H9 (cell line): ENCODE results near the gene ACACB. TPM values are rescaled to one million over a fixed set of nuclear protein-coding genes. Genes with fewer than 3 reads are reported as not detected.
A peak's percentile ranks its signal among the peaks of the same experiment; 100 is the strongest.

Experiments
- DNase-seq: peaks from one replicate; pipeline ENCODE4 v3.0.0-alpha.2; 2017
- H2AFZ ChIP-seq: one replicate; pipeline ENCODE4 v1.6.1; 2013; ENCODE audit warnings: mild to moderate bottlenecking, low read length, control low read depth, moderate library complexity
- H2AK5ac ChIP-seq: 2 replicates; pipeline ENCODE4 v1.6.1; 2013; ENCODE audit warnings: low read length, control low read depth, mixed read lengths; ENCODE audit not compliant: insufficient read length
- H2BK120ac ChIP-seq: one replicate; pipeline ENCODE4 v1.6.1; 2013; ENCODE audit warnings: low read depth, mild to moderate bottlenecking, low read length, control low read depth, inconsistent platforms; ENCODE audit not compliant: poor library complexity, severe bottlenecking
- H2BK12ac ChIP-seq: 2 replicates; pipeline ENCODE4 v1.6.1; 2013; ENCODE audit warnings: low read length, control low read depth, mixed read lengths, low read depth; ENCODE audit not compliant: insufficient read length
- H2BK15ac ChIP-seq: 2 replicates; pipeline ENCODE4 v1.6.1; 2013; ENCODE audit warnings: low read depth, low read length, control low read depth
- H2BK20ac ChIP-seq: one replicate; pipeline ENCODE4 v1.6.1; 2013; ENCODE audit warnings: low read depth, mild to moderate bottlenecking, low read length, control low read depth, inconsistent platforms; ENCODE audit not compliant: poor library complexity, severe bottlenecking
- H2BK5ac ChIP-seq: 2 replicates; pipeline ENCODE4 v1.6.1; 2013; ENCODE audit warnings: low read length, control low read depth, mixed read lengths; ENCODE audit not compliant: insufficient read length
- H3K14ac ChIP-seq: 2 replicates; pipeline ENCODE4 v1.6.1; 2013; ENCODE audit warnings: low read length, control low read depth; ENCODE audit not compliant: insufficient read depth
- H3K18ac ChIP-seq: 2 replicates; pipeline ENCODE4 v1.6.1; 2013; ENCODE audit warnings: low read depth, mild to moderate bottlenecking, mixed read lengths, low read length, control low read depth; ENCODE audit not compliant: insufficient read length
- H3K23ac ChIP-seq: 2 replicates; pipeline ENCODE4 v1.6.1; 2013; ENCODE audit warnings: low read length, control low read depth, mixed read lengths, low read depth; ENCODE audit not compliant: insufficient read length
- H3K23me2 ChIP-seq: 2 replicates; pipeline ENCODE4 v1.6.1; 2013; ENCODE audit warnings: low read depth, mild to moderate bottlenecking, mixed read lengths, low read length, control low read depth; ENCODE audit not compliant: insufficient read length, poor library complexity, severe bottlenecking
- H3K27ac ChIP-seq: 2 replicates; pipeline ENCODE4 v1.5.1; 2013; ENCODE audit warnings: low read length, control low read depth, mixed read lengths, low read depth; ENCODE audit not compliant: insufficient read length
- H3K27me3 ChIP-seq: 2 replicates; pipeline ENCODE4 v1.6.1; 2013; ENCODE audit warnings: low read length, control low read depth, inconsistent platforms; ENCODE audit not compliant: insufficient read depth
- H3K4ac ChIP-seq: 2 replicates; pipeline ENCODE4 v1.6.1; 2013; ENCODE audit warnings: low read depth, mild to moderate bottlenecking, control low read depth, inconsistent platforms, low read length, moderate library complexity
- H3K4me1 ChIP-seq: 2 replicates; pipeline ENCODE4 v1.6.1; 2013; ENCODE audit warnings: low read length, control low read depth, inconsistent platforms; ENCODE audit not compliant: insufficient read depth
- H3K4me2 ChIP-seq: 2 replicates; pipeline ENCODE4 v1.6.1; 2013; ENCODE audit warnings: low read length, control low read depth, mixed read lengths; ENCODE audit not compliant: insufficient read length, insufficient read depth
- H3K56ac ChIP-seq: 2 replicates; pipeline ENCODE4 v1.6.1; 2013; ENCODE audit warnings: low read depth, mild to moderate bottlenecking, mixed read lengths, low read length, control low read depth; ENCODE audit not compliant: insufficient read length
- H3K79me1 ChIP-seq: 2 replicates; pipeline ENCODE4 v1.6.1; 2013; ENCODE audit warnings: low read depth, mild to moderate bottlenecking, moderate library complexity, low read length, control low read depth, inconsistent platforms; ENCODE audit not compliant: insufficient read depth, poor library complexity, severe bottlenecking
- H3K79me2 ChIP-seq: 2 replicates; pipeline ENCODE4 v1.6.1; 2013; ENCODE audit warnings: low read length, control low read depth, inconsistent platforms; ENCODE audit not compliant: insufficient read depth
- H3K9ac ChIP-seq: 2 replicates; pipeline ENCODE4 v1.6.1; 2013; ENCODE audit warnings: low read length, control low read depth, mixed read lengths; ENCODE audit not compliant: insufficient read length; ENCODE audit errors: extremely low read depth
- H3K9me3 ChIP-seq: one replicate; pipeline ENCODE4 v1.6.1; 2013; ENCODE audit warnings: low read depth, low read length, inconsistent platforms; ENCODE audit not compliant: control insufficient read depth
- H3T11ph ChIP-seq: one replicate; pipeline ENCODE4 v1.6.1; 2013; ENCODE audit warnings: mild to moderate bottlenecking, low read length, control low read depth, inconsistent platforms
- H4K20me1 ChIP-seq: one replicate; pipeline ENCODE4 v1.6.1; 2013; ENCODE audit not compliant: control insufficient read depth, insufficient read length, insufficient read depth
- H4K5ac ChIP-seq: 2 replicates; pipeline ENCODE4 v1.6.1; 2013; ENCODE audit warnings: low read depth, mild to moderate bottlenecking, mixed read lengths, low read length, control low read depth; ENCODE audit not compliant: insufficient read length
- H4K8ac ChIP-seq: replicated peaks from 2 replicates; pipeline ENCODE4 v1.6.1; 2013; ENCODE audit warnings: low read length, control low read depth, mixed read lengths, low read depth; ENCODE audit not compliant: insufficient read length
- H4K91ac ChIP-seq: 2 replicates; pipeline ENCODE4 v1.6.1; 2013; ENCODE audit warnings: low read depth, mild to moderate bottlenecking, moderate library complexity, mixed read lengths, low read length, control low read depth; ENCODE audit not compliant: insufficient read length
- H3K27ac Mint-ChIP-seq, 3 experiments: 2 replicates in 2 of 3; 3 replicates in 1 of 3; pipeline ENCODE4 v1.8.0; 2020 to 2021; ENCODE audit warnings: mixed read lengths in 3 of 3, mild to moderate bottlenecking in 1 of 3, moderate library complexity in 1 of 3
- H3K27me3 Mint-ChIP-seq: 2 replicates; pipeline ENCODE4 v1.8.0; 2021; ENCODE audit warnings: low read depth, mild to moderate bottlenecking, moderate library complexity, mixed read lengths
- H3K36me3 Mint-ChIP-seq, 3 experiments: 2 replicates in 2 of 3; 3 replicates in 1 of 3; pipeline ENCODE4 v1.8.0; 2020 to 2021; ENCODE audit warnings: low read depth in 3 of 3, mixed read lengths in 3 of 3; ENCODE audit not compliant: insufficient read depth in 1 of 3
- H3K4me1 Mint-ChIP-seq, 2 experiments: 2 replicates each; pipeline ENCODE4 v1.8.0; 2020; ENCODE audit warnings: mixed read lengths in 2 of 2
- H3K4me3 Mint-ChIP-seq, 2 experiments: 2 replicates in 1 of 2; 3 replicates in 1 of 2; pipeline ENCODE4 v1.8.0; 2020 to 2021; ENCODE audit warnings: mild to moderate bottlenecking in 2 of 2, mixed read lengths in 2 of 2, moderate library complexity in 1 of 2
- H3K9me3 Mint-ChIP-seq, 2 experiments: 2 replicates in 1 of 2; 3 replicates in 1 of 2; pipeline ENCODE4 v1.8.0; 2020; ENCODE audit warnings: mild to moderate bottlenecking in 2 of 2, mixed read lengths in 2 of 2, moderate library complexity in 1 of 2
- CTCF ChIP-seq: fragments of 200-600 bp; sonication (generic); conservative IDR thresholded peaks from 3 replicates; pipeline ENCODE4 v1.8.0; 2021; ENCODE audit warnings: antibody characterized with exemption, mild to moderate bottlenecking
- WGBS: extraction: QIAGEN DNeasy Blood & Tissue Kit; methylation state at CpG from one replicate; pipeline ENCODE4 v1.1.7; 2013; ENCODE audit warnings: missing lambda C conversion rate, low lambda C conversion rate, mixed read lengths; ENCODE audit not compliant: insufficient read length; ENCODE audit errors: extremely low coverage; 5-methylcytosine and 5-hydroxymethylcytosine counted together
- total RNA-seq: library from RNA; stranded (reverse); gene quantifications from 2 replicates; pipeline ENCODE4 v1.2.1, GENCODE V29; 2021

The ACACB gene
- total RNA-seq, 1 experiment from 2014 or later = 14.2 TPM

DNA sequence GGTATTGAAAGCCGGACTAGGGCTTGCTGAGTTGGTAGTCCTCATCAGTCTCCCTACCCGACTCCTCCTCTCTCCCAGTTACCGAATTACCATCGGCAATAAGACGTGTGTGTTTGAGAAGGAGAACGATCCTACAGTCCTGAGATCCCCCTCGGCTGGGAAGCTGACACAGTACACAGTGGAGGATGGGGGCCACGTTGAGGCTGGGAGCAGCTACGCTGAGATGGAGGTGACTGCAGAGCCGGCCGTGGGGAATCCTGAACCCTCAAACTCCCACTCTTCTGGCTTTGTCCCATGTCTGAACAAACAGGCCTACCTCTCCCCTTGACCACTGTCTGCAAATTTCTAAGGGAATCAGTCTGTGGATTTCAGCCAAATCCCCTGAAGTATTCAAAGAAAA lies 82.9 kb downstream of the ACACB start:
- H2BK20ac ChIP-seq = no peak overlapping the region
- Mint-ChIP-seq H3K4me1 (no peaks in the 10 kb centered on the region), H3K36me3 (peaks cover 11 to 42% (median 37%) of the 10 kb centered on the region in 3 experiments; a peak in 6 of 7 replicates), H3K27me3 (no peaks in the 10 kb centered on the region), H3K27ac (peak overlapping the region in 2 of 3 experiments; percentile 28 to 74; a peak in 2 of 7 replicates), H3K4me3 (no peak overlapping the region), H3K9me3 (no peaks in the 10 kb centered on the region)
- H3K56ac ChIP-seq = no peak overlapping the region
- H4K8ac ChIP-seq = no peak overlapping the region
- no peaks in the 10 kb centered on the region for H3K27me3 ChIP-seq
- H2BK15ac ChIP-seq = no peak overlapping the region
- H2AK5ac ChIP-seq = no peak overlapping the region
- H3K14ac ChIP-seq = no peak overlapping the region
- H3K18ac ChIP-seq = no peak overlapping the region
- H3K23ac ChIP-seq = no peak overlapping the region
- H2BK12ac ChIP-seq = no peak overlapping the region
- no peak overlapping the region for H2BK120ac ChIP-seq
- no peak overlapping the region for H3K4ac ChIP-seq
- no peak for DNase-seq
- H4K91ac ChIP-seq = no peak overlapping the region
- no peak for TF ChIP-seq CTCF
- no peaks in the 10 kb centered on the region for H3K79me1 ChIP-seq
- no peak overlapping the region for H4K5ac ChIP-seq
- no peaks in the 10 kb centered on the region for H3K23me2 ChIP-seq
- no peak overlapping the region for H2AFZ ChIP-seq
- H3K79me2 ChIP-seq = no peaks in the 10 kb centered on the region
- H3K9ac ChIP-seq = no peak overlapping the region
- H3K9me3 ChIP-seq = no peaks in the 10 kb centered on the region
- H3K27ac ChIP-seq = no peak overlapping the region
- no peak overlapping the region for H3K4me2 ChIP-seq
- WGBS = no CpG with 5 or more reads among the region's 11 CpGs
- H4K20me1 ChIP-seq = no peaks in the 10 kb centered on the region
- H3K4me1 ChIP-seq = no peaks in the 10 kb centered on the region
- no peak overlapping the region for H3T11ph ChIP-seq
- no peak overlapping the region for H2BK5ac ChIP-seq
